WTC11 (cell line): ENCODE results near the gene PALB2. TPM values are rescaled to one million over a fixed set of nuclear protein-coding genes. Genes with fewer than 3 reads are reported as not detected.

ENCODE experiments used
- AFF4 ChIP-seq: sonication (generic); formaldehyde crosslinking; IDR thresholded peaks from 2 replicates; pipeline ENCODE4 v1.8.1; 2023; ENCODE audit warnings: mild to moderate bottlenecking, missing genetic modification reagents, borderline replicate concordance
- ATF1 ChIP-seq: sonication (generic); formaldehyde crosslinking; IDR thresholded peaks from 2 replicates; pipeline ENCODE4 v1.8.1; 2023; ENCODE audit warnings: mild to moderate bottlenecking, moderate library complexity, missing genetic modification reagents
- ATF2 ChIP-seq: sonication (generic); formaldehyde crosslinking; IDR thresholded peaks from 2 replicates; pipeline ENCODE4 v1.8.1; 2022; ENCODE audit warnings: low read depth, missing genetic modification reagents, borderline replicate concordance
- CBFB ChIP-seq: sonication (generic); formaldehyde crosslinking; IDR thresholded peaks from 2 replicates; pipeline ENCODE4 v1.8.1; 2022; ENCODE audit warnings: mild to moderate bottlenecking, low read depth, missing genetic modification reagents
- CREB1 ChIP-seq: sonication (generic); formaldehyde crosslinking; IDR thresholded peaks from 2 replicates; pipeline ENCODE4 v1.8.0; 2023; ENCODE audit warnings: mild to moderate bottlenecking, missing genetic modification reagents
- CREM ChIP-seq: sonication (generic); formaldehyde crosslinking; IDR thresholded peaks from 2 replicates; pipeline ENCODE4 v1.8.1; 2022; ENCODE audit warnings: mild to moderate bottlenecking, missing genetic modification reagents, moderate library complexity
- CTCF ChIP-seq: fragments of 200-600 bp; IDR thresholded peaks from 2 replicates; pipeline ENCODE4 v1.8.0; 2022; ENCODE audit warnings: antibody characterized with exemption
- E2F1 ChIP-seq: sonication (generic); formaldehyde crosslinking; IDR thresholded peaks from 2 replicates; pipeline ENCODE4 v1.8.0; 2022; ENCODE audit warnings: mild to moderate bottlenecking, missing genetic modification reagents
- ESRRA ChIP-seq: sonication (generic); formaldehyde crosslinking; IDR thresholded peaks from 2 replicates; pipeline ENCODE4 v1.8.1; 2022; ENCODE audit warnings: mild to moderate bottlenecking, missing genetic modification reagents, borderline replicate concordance
- ETV6 ChIP-seq: sonication (generic); formaldehyde crosslinking; IDR thresholded peaks from 2 replicates; pipeline ENCODE4 v1.8.1; 2022; ENCODE audit warnings: mild to moderate bottlenecking, missing genetic modification reagents
- FOXP1 ChIP-seq: sonication (generic); formaldehyde crosslinking; IDR thresholded peaks from 2 replicates; pipeline ENCODE4 v1.8.0; 2022; ENCODE audit warnings: missing genetic modification reagents, mild to moderate bottlenecking, moderate library complexity, borderline replicate concordance
- IRF2 ChIP-seq: sonication (generic); formaldehyde crosslinking; IDR thresholded peaks from 2 replicates; pipeline ENCODE4 v1.8.0; 2022; ENCODE audit warnings: low read depth, missing genetic modification reagents, borderline replicate concordance
- KAT7 ChIP-seq: sonication (generic); formaldehyde crosslinking; IDR thresholded peaks from 2 replicates; pipeline ENCODE4 v1.8.1; 2023; ENCODE audit warnings: missing genetic modification reagents, mild to moderate bottlenecking, borderline replicate concordance
- MXD4 ChIP-seq: fragments of 250-450 bp; sonication (Bioruptor Pico); IDR thresholded peaks from 2 replicates; pipeline ENCODE4 v1.8.0; 2021; ENCODE audit warnings: mild to moderate bottlenecking, moderate library complexity, borderline replicate concordance
- MYBL2 ChIP-seq: sonication (generic); formaldehyde crosslinking; IDR thresholded peaks from 2 replicates; pipeline ENCODE4 v1.8.1; 2023; ENCODE audit warnings: mild to moderate bottlenecking, moderate library complexity, missing genetic modification reagents
- NR2C2 ChIP-seq: sonication (generic); formaldehyde crosslinking; IDR thresholded peaks from 2 replicates; pipeline ENCODE4 v1.8.0; 2022; ENCODE audit warnings: mild to moderate bottlenecking, missing genetic modification reagents
- RELA ChIP-seq: sonication (generic); formaldehyde crosslinking; IDR thresholded peaks from 2 replicates; pipeline ENCODE4 v1.8.1; 2022; ENCODE audit warnings: missing genetic modification reagents, mild to moderate bottlenecking, borderline replicate concordance
- SOX15 ChIP-seq: fragments of 250-450 bp; sonication (Bioruptor Pico); IDR thresholded peaks from 2 replicates; pipeline ENCODE4 v1.9.0; 2021; ENCODE audit warnings: mild to moderate bottlenecking
- TCF7 ChIP-seq: sonication (generic); formaldehyde crosslinking; IDR thresholded peaks from 2 replicates; pipeline ENCODE4 v1.8.0; 2022; ENCODE audit warnings: mild to moderate bottlenecking, low read depth, missing genetic modification reagents, moderate library complexity
- TEAD4 ChIP-seq: sonication (generic); formaldehyde crosslinking; IDR thresholded peaks from 2 replicates; pipeline ENCODE4 v1.8.0; 2022; ENCODE audit warnings: mild to moderate bottlenecking, missing genetic modification reagents
- ZMAT4 ChIP-seq: fragments of 250-450 bp; sonication (Bioruptor Pico); IDR thresholded peaks from 2 replicates; pipeline ENCODE4 v1.9.0; 2021; ENCODE audit warnings: mild to moderate bottlenecking
- ZNF232 ChIP-seq: sonication (generic); formaldehyde crosslinking; IDR thresholded peaks from 2 replicates; pipeline ENCODE4 v1.8.0; 2022; ENCODE audit warnings: mild to moderate bottlenecking, missing genetic modification reagents
- ZNF263 ChIP-seq: sonication (generic); formaldehyde crosslinking; IDR thresholded peaks from 2 replicates; pipeline ENCODE4 v1.8.1; 2022; ENCODE audit warnings: low read depth, mild to moderate bottlenecking, moderate library complexity, missing genetic modification reagents
- ZNF317 ChIP-seq: sonication (generic); formaldehyde crosslinking; IDR thresholded peaks from 2 replicates; pipeline ENCODE4 v1.8.1; 2023; ENCODE audit warnings: low read depth, mild to moderate bottlenecking, moderate library complexity, missing genetic modification reagents, borderline replicate concordance
- ZNF425 ChIP-seq: fragments of 250-450 bp; sonication (Bioruptor Pico); conservative IDR thresholded peaks from 2 replicates; pipeline ENCODE4 v1.9.0; 2021; ENCODE audit warnings: mild to moderate bottlenecking
- ZSCAN18 ChIP-seq: fragments of 250-450 bp; sonication (Bioruptor Pico); IDR thresholded peaks from 2 replicates; pipeline ENCODE4 v2.1.2; 2022; ENCODE audit warnings: mild to moderate bottlenecking, moderate library complexity
- total RNA-seq: library from RNA; stranded (reverse); gene quantifications from 3 replicates; pipeline ENCODE4 v1.2.3, GENCODE V29; 2021

The PALB2 gene
- total RNA-seq, 1 experiment from 2014 or later: 32.1 TPM

- TF ChIP-seq ZSCAN18 (CRISPR knock-in tag) (peak; percentile 88), E2F1 (CRISPR knock-in tag) (0 out of 2 replicates have a peak, but pooled peaks have one; percentile 26), IRF2 (CRISPR knock-in tag) (no peak), ZNF317 (CRISPR knock-in tag) (no peak), TEAD4 (0 out of 2 replicates have a peak, but pooled peaks have one; percentile 52), TCF7 (CRISPR knock-in tag) (0 out of 2 replicates have a peak, but pooled peaks have one; percentile 35), ZNF425 (CRISPR knock-in tag) (no peak), ATF2 (CRISPR knock-in tag) (no peak), NR2C2 (CRISPR knock-in tag) (0 out of 2 replicates have a peak, but pooled peaks have one; percentile 51), SOX15 (CRISPR knock-in tag) (no peak), AFF4 (no peak), ZNF263 (CRISPR knock-in tag) (no peak), KAT7 (CRISPR knock-in tag) (no peak), CREB1 (CRISPR knock-in tag) (0 out of 2 replicates have a peak, but pooled peaks have one; percentile 81), ATF1 (CRISPR knock-in tag) (no peak), ZNF232 (CRISPR knock-in tag) (0 out of 2 replicates have a peak, but pooled peaks have one; percentile 57), RELA (CRISPR knock-in tag) (no peak), ESRRA (CRISPR knock-in tag) (peak; percentile 30; the same call in 1 of the 2 replicates), MYBL2 (no peak; the same call in none of the 2 replicates), ETV6 (CRISPR knock-in tag) (peak; percentile 94), CREM (CRISPR knock-in tag) (peak; percentile 92), FOXP1 (CRISPR knock-in tag) (peak; percentile 86), MXD4 (CRISPR knock-in tag) (no peak), ZMAT4 (no peak), CTCF (peak; percentile 78), CBFB (CRISPR knock-in tag) (no peak)
These were observed 84.0 kb downstream of the PALB2 start, which contains the start of the genes EARS2 and UBFD1 (continued) for GRCh38 chr16:23556881-23557778.
